Panc1 (cell line): Measurements from ENCODE around the gene PKP3. TPM values are rescaled to one million over a fixed set of nuclear protein-coding genes. Genes with fewer than 3 reads are reported as not detected.
"Not testable (repeated sequence)": the region's sequence is repeated elsewhere in the genome, so short reads cannot be mapped to it uniquely, and the experiment has no call there.

Source experiments
- ATAC-seq: fragments of 200-7000 bp; cut with Tn5 transposase; 2 replicates; pipeline ENCODE4 v1.9.1; 2020; ENCODE audit warnings: mild to moderate bottlenecking, moderate library complexity
- BruUV-seq: library from RNA; stranded (reverse); fragments of 400-500 nt; replicated peaks from 2 replicates; lab custom pipeline; 2021; lab: Mats Ljungman, UMichigan
- CTCF ChIA-PET: fragments of 300-600 bp; sonication (Branson Sonifier 250); formaldehyde crosslinking; loops from one replicate; lab custom pipeline; 2022; ENCODE audit warnings: antibody characterized with exemption; lab: Charles Lee
- POLR2A ChIA-PET: fragments of 300-600 bp; sonication (Branson Sonifier 250); formaldehyde crosslinking; loops from one replicate; lab custom pipeline; 2022; ENCODE audit warnings: antibody characterized with exemption; lab: Charles Lee
- DNase-seq: peaks from one replicate; pipeline ENCODE4 v3.0.0-alpha.2; 2010; ENCODE audit warnings: low read depth, low spot score
- H3K27ac ChIP-seq: 2 replicates; pipeline ENCODE4 v1.5.1; 2011; ENCODE audit warnings: mild to moderate bottlenecking, low read length, inconsistent platforms
- H3K27me3 ChIP-seq: fragments of 200-500 bp; sonication (Bioruptor generic); 2 replicates; pipeline ENCODE4 v1.6.0; 2014; ENCODE audit warnings: low read length, inconsistent platforms; ENCODE audit not compliant: control insufficient read depth, insufficient read depth
- H3K36me3 ChIP-seq: fragments of 200-500 bp; sonication (Bioruptor generic); 2 replicates; pipeline ENCODE4 v1.5.1; 2014; ENCODE audit warnings: inconsistent platforms, mild to moderate bottlenecking, low read length, moderate library complexity; ENCODE audit not compliant: control insufficient read depth, insufficient read depth
- H3K4me1 ChIP-seq: 2 replicates; pipeline ENCODE4 v1.5.1; 2011; ENCODE audit warnings: inconsistent platforms, mild to moderate bottlenecking, low read length, moderate library complexity; ENCODE audit not compliant: control insufficient read depth, insufficient read depth
- H3K4me3 ChIP-seq, 2 experiments: 2 replicates each; pipeline ENCODE4 v1.5.1; 2011 to 2012; ENCODE audit warnings: low read depth in 2 of 2, low read length in 2 of 2, mild to moderate bottlenecking in 2 of 2, inconsistent platforms in 1 of 2, moderate library complexity in 1 of 2
- H3K9me3 ChIP-seq: fragments of 200-500 bp; sonication (Bioruptor generic); 2 replicates; pipeline ENCODE4 v1.5.1; 2014; ENCODE audit warnings: low read depth, mild to moderate bottlenecking, inconsistent platforms, low read length, moderate library complexity; ENCODE audit not compliant: control insufficient read depth, insufficient read depth
- POLR2AphosphoS5 ChIP-seq: IDR thresholded peaks from 2 replicates; pipeline ENCODE4 v1.6.1; 2012; ENCODE audit warnings: mild to moderate bottlenecking, low read depth, low read length, moderate library complexity
- REST ChIP-seq, 2 experiments: IDR thresholded peaks; 2 replicates each; pipeline ENCODE4 v1.6.1; 2011 to 2012; ENCODE audit warnings: low read depth in 2 of 2, control low read depth in 1 of 2, low read length in 1 of 2, mild to moderate bottlenecking in 1 of 2, moderate library complexity in 1 of 2; ENCODE audit not compliant: insufficient read depth in 1 of 2
- SIN3A ChIP-seq: IDR thresholded peaks from 2 replicates; pipeline ENCODE4 v1.6.1; 2012; ENCODE audit warnings: low read depth, mild to moderate bottlenecking, low read length, moderate library complexity, borderline replicate concordance; ENCODE audit not compliant: insufficient read depth
- TCF7L2 ChIP-seq: IDR thresholded peaks from 2 replicates; pipeline ENCODE4 v1.6.1; 2011; ENCODE audit warnings: mild to moderate bottlenecking, low read depth, low read length, inconsistent platforms
- in situ Hi-C: cut with HindIII; loops from 2 replicates; pipeline ENCODE4 v1.10.0; 2016; ENCODE audit warnings: low sequenced_read_pairs, low pct_unique_long_range_greater_than_20kb
- intact Hi-C: fragments of 100-400 bp; cut with micrococcal nuclease; formaldehyde crosslinking; loops from one replicate; pipeline ENCODE4 v1.10.0; 2022; ENCODE audit not compliant: unreplicated experiment
- total RNA-seq: library from RNA; stranded (reverse); gene quantifications from one replicate; pipeline ENCODE4 v1.2.1, GENCODE V29; 2021; ENCODE audit not compliant: unreplicated experiment
- TF ChIP-seq, protein P1 (sequence below): fragments of 450-650 bp; IDR thresholded peaks from 2 replicates; pipeline ENCODE4 v1.5.1; 2017; ENCODE audit warnings: mild to moderate bottlenecking

PKP3 gene
- total RNA-seq, 1 experiment from 2014 or later, result 36.8 TPM

DNA sequence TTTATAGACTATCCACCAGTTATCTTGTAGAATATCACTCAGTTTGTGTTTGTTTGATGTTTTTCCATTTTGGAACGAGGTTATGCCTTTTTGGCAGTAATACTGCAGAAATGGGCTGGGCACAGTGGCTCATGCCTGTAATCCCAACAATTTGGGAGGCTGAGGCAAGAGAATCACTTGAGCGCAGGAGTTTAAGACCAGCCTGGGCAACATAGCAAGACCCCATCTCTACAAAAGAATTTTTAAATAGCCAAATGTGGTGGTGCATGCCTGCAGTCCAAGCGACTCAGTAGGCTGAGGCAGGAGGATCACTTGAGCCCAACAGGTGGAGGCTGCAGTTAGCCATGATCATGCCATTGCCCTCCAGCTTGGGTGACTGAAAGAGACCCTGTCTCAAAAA is 47.5 kb upstream of the PKP3 start:
- POLR2A ChIA-PET, result interaction anchor here (0.7 kb wide), 2 partner anchors 11 to 100 kb away, joined by 8 to 11 read pairs; no protein-coding TSS in a partner anchor
- BruUV-seq, result no TSS peak

DNA sequence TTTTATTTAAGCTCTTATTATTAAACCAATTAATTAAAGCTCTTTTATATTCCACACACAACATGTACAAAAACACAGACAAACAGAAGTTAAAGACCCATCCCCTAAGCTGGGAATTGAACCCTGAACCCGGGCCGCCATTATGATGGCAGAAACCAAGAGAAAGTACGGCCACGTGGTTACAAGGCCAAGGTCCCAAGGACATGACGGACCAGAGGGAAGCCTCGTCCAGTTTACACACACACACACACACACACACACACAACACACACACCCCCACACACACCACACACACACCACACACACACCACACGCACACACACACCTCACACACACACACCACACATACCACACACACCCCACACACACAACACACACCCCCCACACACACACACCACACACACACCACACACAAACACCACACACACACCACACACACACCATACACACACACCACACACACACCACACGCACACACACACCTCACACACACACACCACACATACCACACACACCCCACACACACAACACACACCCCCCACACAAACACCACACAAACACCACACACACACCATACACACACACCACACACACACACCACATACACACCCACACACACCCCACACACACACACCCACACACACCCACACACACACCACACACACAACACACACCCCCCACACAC is 44.6 kb upstream of the PKP3 start:
- peak overlapping the region; percentile 89; the same call in 1 of the 2 replicates for H3K27ac ChIP-seq
- CTCF ChIA-PET, ATAC-seq, H3K4me3 ChIP-seq, H3K9me3 ChIP-seq, intact Hi-C loops, in situ Hi-C loops, POLR2A ChIA-PET, H3K36me3 ChIP-seq, BruUV-seq, DNase-seq, H3K27me3 ChIP-seq: not testable (repeated sequence)
- peaks cover 28% of the 10 kb centered on the region for H3K4me1 ChIP-seq

More for the DNA sequence above, 47.5 kb upstream of the PKP3 start:
- CTCF ChIA-PET, result no interaction called here
- H3K4me3 ChIP-seq, result no peak overlapping the region
- TF ChIP-seq REST (IDR thresholded peaks at IDR 0.05; ENCODE audit: insufficient read depth in 1 of 2, low read depth in 2 of 2, low read length in 1 of 2) (no peak), POLR2AphosphoS5 (no peak), SIN3A (no peak), TCF7L2 (no peak)
- TF ChIP-seq, protein P1, sequence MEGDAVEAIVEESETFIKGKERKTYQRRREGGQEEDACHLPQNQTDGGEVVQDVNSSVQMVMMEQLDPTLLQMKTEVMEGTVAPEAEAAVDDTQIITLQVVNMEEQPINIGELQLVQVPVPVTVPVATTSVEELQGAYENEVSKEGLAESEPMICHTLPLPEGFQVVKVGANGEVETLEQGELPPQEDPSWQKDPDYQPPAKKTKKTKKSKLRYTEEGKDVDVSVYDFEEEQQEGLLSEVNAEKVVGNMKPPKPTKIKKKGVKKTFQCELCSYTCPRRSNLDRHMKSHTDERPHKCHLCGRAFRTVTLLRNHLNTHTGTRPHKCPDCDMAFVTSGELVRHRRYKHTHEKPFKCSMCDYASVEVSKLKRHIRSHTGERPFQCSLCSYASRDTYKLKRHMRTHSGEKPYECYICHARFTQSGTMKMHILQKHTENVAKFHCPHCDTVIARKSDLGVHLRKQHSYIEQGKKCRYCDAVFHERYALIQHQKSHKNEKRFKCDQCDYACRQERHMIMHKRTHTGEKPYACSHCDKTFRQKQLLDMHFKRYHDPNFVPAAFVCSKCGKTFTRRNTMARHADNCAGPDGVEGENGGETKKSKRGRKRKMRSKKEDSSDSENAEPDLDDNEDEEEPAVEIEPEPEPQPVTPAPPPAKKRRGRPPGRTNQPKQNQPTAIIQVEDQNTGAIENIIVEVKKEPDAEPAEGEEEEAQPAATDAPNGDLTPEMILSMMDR, result no peak
- H3K4me1 ChIP-seq, result peaks cover 11% of the 10 kb centered on the region
- no peaks in the 10 kb centered on the region for H3K9me3 ChIP-seq
- DNase-seq (no peak), ATAC-seq (no peak)
- no peaks in the 10 kb centered on the region for H3K36me3 ChIP-seq
- intact Hi-C loops (no loop called here), in situ Hi-C loops (no loop called here)
- H3K27me3 ChIP-seq, result no peaks in the 10 kb centered on the region
- H3K27ac ChIP-seq, result no peak overlapping the region

DNA sequence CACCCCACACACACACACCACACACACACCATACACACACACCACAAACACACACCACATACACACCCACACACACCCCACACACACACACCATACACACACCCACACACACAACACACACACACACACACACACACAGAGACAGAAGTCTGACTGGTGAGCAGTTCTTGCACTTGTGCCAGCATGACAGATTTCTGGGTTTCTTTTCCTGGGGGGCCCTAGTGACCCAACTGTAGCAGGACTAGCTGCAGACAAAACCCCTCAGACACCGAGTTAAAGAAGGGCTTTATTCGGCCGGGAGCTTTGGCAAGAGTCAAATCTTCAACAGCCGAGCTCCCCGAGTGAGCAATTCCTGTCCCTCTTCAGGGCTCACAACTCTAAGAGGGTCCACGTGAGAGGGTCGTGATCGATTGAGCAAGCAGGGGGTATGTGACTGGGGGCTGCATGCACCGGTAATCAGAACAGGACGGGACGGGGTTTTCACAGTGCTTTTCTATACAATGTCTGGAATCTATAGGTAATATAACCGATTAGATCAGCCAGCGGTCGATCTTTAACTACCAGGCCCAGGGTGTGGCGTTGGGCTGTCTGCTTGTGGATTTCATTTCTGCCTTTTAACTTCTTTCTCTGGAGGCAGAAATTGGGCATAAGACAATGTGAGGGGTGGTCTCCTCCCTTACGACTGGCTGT is 43.8 kb upstream of the PKP3 start:
- peaks cover 34% of the 10 kb centered on the region for H3K4me1 ChIP-seq
- H3K4me3 ChIP-seq, H3K27me3 ChIP-seq, BruUV-seq, H3K36me3 ChIP-seq, H3K9me3 ChIP-seq, POLR2A ChIA-PET, in situ Hi-C loops, DNase-seq: not testable (repeated sequence)
- intact Hi-C loops, result loop anchor here (10.0 kb wide), 1 partner anchor 135 kb away; no protein-coding TSS in a partner anchor
- peak overlapping the region; percentile 89 for H3K27ac ChIP-seq
- ATAC-seq, result peak; percentile 16
- CTCF ChIA-PET, result interaction anchor here (0.7 kb wide), 2 partner anchors 99 to 1636 kb away, joined by 3 read pairs; no protein-coding TSS in a partner anchor
